Muscle layer of duodenum (tissue), 2 donors: ENCODE results near the gene NKAIN2.

Experiments
- H3K27ac ChIP-seq: one replicate; pipeline ENCODE4 v1.7.0; 2013; ENCODE audit warnings: mild to moderate bottlenecking, low read length
- H3K27me3 ChIP-seq: one replicate; pipeline ENCODE4 v1.7.0; 2013; ENCODE audit warnings: low read depth, mild to moderate bottlenecking, control low read depth, low read length
- H3K36me3 ChIP-seq, 2 donors: one replicate each; pipeline ENCODE4 v1.7.0; 2013; ENCODE audit warnings: low read length in 2 of 2, control low read depth in 1 of 2, mild to moderate bottlenecking in 1 of 2; ENCODE audit not compliant: insufficient read depth in 2 of 2, control insufficient read depth in 1 of 2
- H3K4me1 ChIP-seq, 2 donors: one replicate each; pipeline ENCODE4 v1.7.0; 2013; ENCODE audit warnings: low read length in 2 of 2, mild to moderate bottlenecking in 2 of 2, control low read depth in 1 of 2, moderate library complexity in 1 of 2; ENCODE audit not compliant: insufficient read depth in 2 of 2, control insufficient read depth in 1 of 2
- H3K4me3 ChIP-seq, 2 donors: one replicate each; pipeline ENCODE4 v1.7.0; 2013; ENCODE audit warnings: low read length in 2 of 2, low read depth in 1 of 2, mild to moderate bottlenecking in 1 of 2
- H3K9me3 ChIP-seq, 2 donors: one replicate each; pipeline ENCODE4 v1.7.0; 2013; ENCODE audit warnings: low read length in 2 of 2, control low read depth in 1 of 2, mild to moderate bottlenecking in 1 of 2; ENCODE audit not compliant: control insufficient read depth in 1 of 2
- donor health status: healthy.

The NKAIN2 gene

GRCh38 chr6:123849406-123849805 lies 45.7 kb downstream of the NKAIN2 start:
- Histone ChIP-seq H3K27ac (no peak overlapping the region), H3K4me1 (no peaks in the 10 kb centered on the region), H3K9me3 (no peaks in the 10 kb centered on the region), H3K36me3 (no peaks in the 10 kb centered on the region), H3K27me3 (no peaks in the 10 kb centered on the region), H3K4me3 (no peak overlapping the region)

- no peaks in the 10 kb centered on the region for H3K36me3 ChIP-seq
These were observed 46.9 kb downstream of the NKAIN2 start for GRCh38 chr6:123850555-123850954.

GRCh38 chr6:123854201-123854600 lies 50.5 kb downstream of the NKAIN2 start:
- no peak overlapping the region for H3K27ac ChIP-seq
- H3K36me3 ChIP-seq, result no peaks in the 10 kb centered on the region
- H3K4me3 ChIP-seq, result no peak overlapping the region
- H3K9me3 ChIP-seq, result no peaks in the 10 kb centered on the region
- H3K4me1 ChIP-seq, result no peaks in the 10 kb centered on the region
- no peaks in the 10 kb centered on the region for H3K27me3 ChIP-seq

More at GRCh38 chr6:123850555-123850954, 46.9 kb downstream of the NKAIN2 start:
- no peak overlapping the region for H3K4me3 ChIP-seq
- no peaks in the 10 kb centered on the region for H3K9me3 ChIP-seq
- H3K27me3 ChIP-seq, result no peaks in the 10 kb centered on the region
- H3K4me1 ChIP-seq, result no peaks in the 10 kb centered on the region
- H3K27ac ChIP-seq, result no peak overlapping the region

- Histone ChIP-seq H3K27ac (no peak overlapping the region), H3K36me3 (no peaks in the 10 kb centered on the region), H3K4me1 (no peaks in the 10 kb centered on the region), H3K9me3 (no peaks in the 10 kb centered on the region), H3K27me3 (no peaks in the 10 kb centered on the region), H3K4me3 (no peak overlapping the region)
These were observed 51.8 kb downstream of the NKAIN2 start for GRCh38 chr6:123855506-123855905.

- no peaks in the 10 kb centered on the region for H3K36me3 ChIP-seq
- H3K4me1 ChIP-seq, result no peaks in the 10 kb centered on the region
- no peaks in the 10 kb centered on the region for H3K27me3 ChIP-seq
- H3K4me3 ChIP-seq, result no peak overlapping the region
- no peaks in the 10 kb centered on the region for H3K9me3 ChIP-seq
- H3K27ac ChIP-seq, result no peak overlapping the region
These were observed 55.6 kb downstream of the NKAIN2 start for GRCh38 chr6:123859291-123859690.

- Histone ChIP-seq H3K27me3 (no peaks in the 10 kb centered on the region), H3K27ac (no peak overlapping the region), H3K4me3 (no peak overlapping the region), H3K9me3 (no peaks in the 10 kb centered on the region), H3K4me1 (no peaks in the 10 kb centered on the region), H3K36me3 (no peaks in the 10 kb centered on the region)
These were observed 65.7 kb downstream of the NKAIN2 start for GRCh38 chr6:123869334-123869733.

GRCh38 chr6:123873974-123874373 lies 70.3 kb downstream of the NKAIN2 start:
- Histone ChIP-seq H3K9me3 (peaks cover 0 to 2% of the 10 kb centered on the region in 2 donors), H3K4me3 (no peak overlapping the region), H3K27me3 (no peaks in the 10 kb centered on the region), H3K4me1 (no peaks in the 10 kb centered on the region), H3K27ac (no peak overlapping the region), H3K36me3 (no peaks in the 10 kb centered on the region)

- no peaks in the 10 kb centered on the region for H3K4me1 ChIP-seq
- no peaks in the 10 kb centered on the region for H3K27me3 ChIP-seq
- no peak overlapping the region for H3K4me3 ChIP-seq
These were observed 72.1 kb downstream of the NKAIN2 start for GRCh38 chr6:123875784-123876183.

GRCh38 chr6:123879749-123880148 lies 76.1 kb downstream of the NKAIN2 start:
- Histone ChIP-seq H3K4me1 (no peaks in the 10 kb centered on the region), H3K9me3 (peaks cover 0 to 2% of the 10 kb centered on the region in 2 donors), H3K27me3 (no peaks in the 10 kb centered on the region), H3K4me3 (no peak overlapping the region), H3K27ac (no peak overlapping the region), H3K36me3 (no peaks in the 10 kb centered on the region)

More at GRCh38 chr6:123875784-123876183, 72.1 kb downstream of the NKAIN2 start:
- Histone ChIP-seq H3K9me3 (peaks cover 0 to 2% of the 10 kb centered on the region in 2 donors), H3K36me3 (no peaks in the 10 kb centered on the region), H3K27ac (no peak overlapping the region)

- no peaks in the 10 kb centered on the region for H3K9me3 ChIP-seq
- H3K4me3 ChIP-seq, result no peak overlapping the region
- no peaks in the 10 kb centered on the region for H3K27me3 ChIP-seq
- no peaks in the 10 kb centered on the region for H3K4me1 ChIP-seq
- H3K36me3 ChIP-seq, result no peaks in the 10 kb centered on the region
- no peak overlapping the region for H3K27ac ChIP-seq
These were observed 85.3 kb downstream of the NKAIN2 start for GRCh38 chr6:123888771-123889513.

- H3K9me3 ChIP-seq, result no peaks in the 10 kb centered on the region
- H3K4me3 ChIP-seq, result no peak overlapping the region
- H3K27ac ChIP-seq, result no peak overlapping the region
- no peaks in the 10 kb centered on the region for H3K4me1 ChIP-seq
- no peaks in the 10 kb centered on the region for H3K27me3 ChIP-seq
- no peaks in the 10 kb centered on the region for H3K36me3 ChIP-seq
These were observed 91.7 kb downstream of the NKAIN2 start for GRCh38 chr6:123895346-123895745.

- Histone ChIP-seq H3K4me3 (no peak overlapping the region), H3K36me3 (no peaks in the 10 kb centered on the region), H3K9me3 (no peaks in the 10 kb centered on the region), H3K27ac (no peak overlapping the region), H3K27me3 (no peaks in the 10 kb centered on the region), H3K4me1 (no peaks in the 10 kb centered on the region)
These were observed 92.1 kb downstream of the NKAIN2 start for GRCh38 chr6:123895806-123896205.
